HG03558 (cell line): ENCODE results near the gene RGS16.

Source experiments
- ATAC-seq: cut with Tn5 transposase; IDR thresholded peaks from one replicate; pipeline ENCODE4 v1.9.1; 2021; ENCODE audit warnings: moderate number of reproducible peaks; ENCODE audit not compliant: unreplicated experiment; ENCODE audit errors: extremely low read depth

RGS16 gene

GRCh38 chr1:182610606-182611194 is 6.5 kb upstream of the RGS16 start:
- ATAC-seq = no peak

GRCh38 chr1:182608845-182609610 is 4.8 kb upstream of the RGS16 start:
- no peak for ATAC-seq

GRCh38 chr1:182608236-182608635 is 4.0 kb upstream of the RGS16 start:
- no peak for ATAC-seq

GRCh38 chr1:182607566-182607965 is 3.4 kb upstream of the RGS16 start:
- ATAC-seq = no peak

- ATAC-seq = peak; percentile 2
These were observed 479 bp downstream of the RGS16 start for GRCh38 chr1:182603646-182604174.

- ATAC-seq = no peak
These were observed 1.1 kb downstream of the RGS16 start for GRCh38 chr1:182602935-182603645.

GRCh38 chr1:182601913-182602312 is 2.3 kb downstream of the RGS16 start:
- ATAC-seq = no peak

GRCh38 chr1:182601416-182601786 is 2.8 kb downstream of the RGS16 start:
- no peak for ATAC-seq

GRCh38 chr1:182600745-182601415 is 3.3 kb downstream of the RGS16 start:
- ATAC-seq = no peak

- ATAC-seq = no peak
These were observed 4.0 kb downstream of the RGS16 start for GRCh38 chr1:182600036-182600713.

- ATAC-seq = no peak
These were observed 4.8 kb downstream of the RGS16 start for GRCh38 chr1:182599339-182599738.

- ATAC-seq = no peak
These were observed 5.9 kb downstream of the RGS16 start for GRCh38 chr1:182598296-182598695.

GRCh38 chr1:182596934-182597333 is 7.3 kb downstream of the RGS16 start:
- no peak for ATAC-seq

- ATAC-seq = no peak
These were observed 8.4 kb downstream of the RGS16 start for GRCh38 chr1:182595641-182596240.

GRCh38 chr1:182589931-182590330 is 14.3 kb downstream of the RGS16 start:
- ATAC-seq = no peak

GRCh38 chr1:182589520-182589919 is 14.7 kb downstream of the RGS16 start:
- ATAC-seq = no peak

GRCh38 chr1:182588500-182589396 is 15.4 kb downstream of the RGS16 start, which contains the start of gene RNASEL:
Gene RNASEL (minus strand): TSS chr1:182589256. CDS start chr1:182586806, 2,450 bp downstream.
- no peak for ATAC-seq

GRCh38 chr1:182587666-182588499 is 16.3 kb downstream of the RGS16 start:
- ATAC-seq = no peak
